ENCODE data around the gene SRSF3. TPM values are rescaled to one million over a fixed set of nuclear protein-coding genes. Genes with fewer than 3 reads are reported as not detected.

The SRSF3 gene
- total RNA-seq, 1 donor from 2014 or later: 404 TPM

DNA sequence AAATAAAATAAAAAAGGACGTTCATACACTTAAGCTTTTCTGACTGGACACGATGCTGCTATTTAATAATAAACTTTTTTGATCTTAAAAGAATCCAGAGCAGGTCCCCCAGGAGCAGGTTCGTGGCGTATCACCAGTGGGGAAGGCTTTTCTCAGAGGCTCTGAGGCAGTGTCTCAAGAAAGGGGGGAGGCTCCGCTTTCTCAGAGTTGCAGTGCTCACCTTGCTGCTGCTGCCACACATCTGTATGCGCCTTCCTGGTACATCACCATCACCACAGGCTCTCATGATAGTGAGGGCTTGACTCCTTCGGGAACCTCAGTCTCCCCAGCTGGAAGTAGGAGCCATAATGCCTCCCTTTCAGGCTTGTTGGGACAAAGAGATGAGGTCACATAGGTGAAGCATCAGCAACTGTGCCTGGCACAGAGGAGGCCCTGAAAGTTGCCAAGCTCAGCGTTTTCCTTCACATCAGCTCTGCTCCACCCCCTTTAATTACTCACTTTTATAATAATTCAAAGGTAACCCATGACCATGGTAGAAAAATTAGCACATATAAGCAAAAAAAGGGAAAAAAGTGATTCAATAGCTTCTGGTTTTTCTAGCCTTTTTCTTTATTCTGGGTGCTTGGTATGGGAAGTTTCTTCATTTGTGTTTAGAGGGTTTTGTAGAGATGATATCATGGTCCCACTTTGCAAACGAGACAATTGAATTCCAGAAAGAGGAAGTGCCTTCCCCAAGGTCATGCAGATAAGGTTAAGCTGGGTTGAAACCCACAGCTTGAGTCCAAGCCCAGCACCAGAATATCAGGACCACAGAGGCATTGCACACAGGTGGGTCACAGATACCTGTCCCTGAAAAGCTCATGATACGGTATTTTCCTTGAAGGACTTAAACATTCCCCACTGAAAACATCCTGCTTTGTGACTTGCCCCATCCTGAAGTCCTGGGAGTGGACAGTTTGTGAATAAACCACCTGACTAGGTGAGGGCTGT is 24.5 kb downstream of the SRSF3 start:
- Mint-ChIP-seq H3K4me1 (peaks cover 2% of the 10 kb centered on the region), H3K4me3 (no peak overlapping the region), H3K36me3 (no peaks in the 10 kb centered on the region), H3K27ac (no peak overlapping the region), H3K9me3 (no peaks in the 10 kb centered on the region), H3K27me3 (ENCODE audit: low read depth) (no peaks in the 10 kb centered on the region)
- DNase-seq (ENCODE audit: low spot score in 2 of 2, unreplicated experiment in 2 of 2): no peak
- TF ChIP-seq, protein P1, sequence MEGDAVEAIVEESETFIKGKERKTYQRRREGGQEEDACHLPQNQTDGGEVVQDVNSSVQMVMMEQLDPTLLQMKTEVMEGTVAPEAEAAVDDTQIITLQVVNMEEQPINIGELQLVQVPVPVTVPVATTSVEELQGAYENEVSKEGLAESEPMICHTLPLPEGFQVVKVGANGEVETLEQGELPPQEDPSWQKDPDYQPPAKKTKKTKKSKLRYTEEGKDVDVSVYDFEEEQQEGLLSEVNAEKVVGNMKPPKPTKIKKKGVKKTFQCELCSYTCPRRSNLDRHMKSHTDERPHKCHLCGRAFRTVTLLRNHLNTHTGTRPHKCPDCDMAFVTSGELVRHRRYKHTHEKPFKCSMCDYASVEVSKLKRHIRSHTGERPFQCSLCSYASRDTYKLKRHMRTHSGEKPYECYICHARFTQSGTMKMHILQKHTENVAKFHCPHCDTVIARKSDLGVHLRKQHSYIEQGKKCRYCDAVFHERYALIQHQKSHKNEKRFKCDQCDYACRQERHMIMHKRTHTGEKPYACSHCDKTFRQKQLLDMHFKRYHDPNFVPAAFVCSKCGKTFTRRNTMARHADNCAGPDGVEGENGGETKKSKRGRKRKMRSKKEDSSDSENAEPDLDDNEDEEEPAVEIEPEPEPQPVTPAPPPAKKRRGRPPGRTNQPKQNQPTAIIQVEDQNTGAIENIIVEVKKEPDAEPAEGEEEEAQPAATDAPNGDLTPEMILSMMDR (IDR thresholded peaks at IDR 0.05; ENCODE audit: unreplicated experiment): no peak

DNA sequence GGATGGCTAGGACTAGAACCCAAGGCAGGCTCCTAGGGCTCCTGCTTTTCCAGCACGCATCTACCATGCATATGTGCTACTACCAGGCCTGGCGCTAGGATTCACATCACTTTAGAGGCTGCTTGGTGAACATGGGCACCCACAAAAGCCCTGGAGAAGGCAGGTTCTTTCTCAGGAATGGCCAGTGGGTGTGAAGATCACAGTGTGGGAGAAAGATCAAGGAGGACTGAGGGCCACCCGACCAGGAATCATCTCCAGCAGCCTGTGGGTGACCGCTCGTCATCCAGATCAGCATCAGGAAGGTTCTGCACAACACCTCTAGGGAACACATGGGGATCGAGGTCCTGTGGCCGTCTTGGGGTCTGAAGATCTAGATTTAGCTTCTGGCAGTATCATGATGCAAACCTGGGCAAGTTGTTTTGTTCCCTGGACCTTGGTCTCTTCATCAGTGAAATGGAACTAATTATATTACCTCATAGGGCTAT is 27.3 kb downstream of the SRSF3 start:
- DNase-seq (ENCODE audit: low spot score in 2 of 2, unreplicated experiment in 2 of 2): no peak
- Mint-ChIP-seq H3K27me3 (ENCODE audit: low read depth) (no peaks in the 10 kb centered on the region), H3K4me1 (peaks cover 3% of the 10 kb centered on the region), H3K9me3 (no peaks in the 10 kb centered on the region), H3K4me3 (no peak overlapping the region), H3K27ac (no peak overlapping the region), H3K36me3 (no peaks in the 10 kb centered on the region)
- TF ChIP-seq, protein P1 (IDR thresholded peaks at IDR 0.05; ENCODE audit: unreplicated experiment): no peak

DNA sequence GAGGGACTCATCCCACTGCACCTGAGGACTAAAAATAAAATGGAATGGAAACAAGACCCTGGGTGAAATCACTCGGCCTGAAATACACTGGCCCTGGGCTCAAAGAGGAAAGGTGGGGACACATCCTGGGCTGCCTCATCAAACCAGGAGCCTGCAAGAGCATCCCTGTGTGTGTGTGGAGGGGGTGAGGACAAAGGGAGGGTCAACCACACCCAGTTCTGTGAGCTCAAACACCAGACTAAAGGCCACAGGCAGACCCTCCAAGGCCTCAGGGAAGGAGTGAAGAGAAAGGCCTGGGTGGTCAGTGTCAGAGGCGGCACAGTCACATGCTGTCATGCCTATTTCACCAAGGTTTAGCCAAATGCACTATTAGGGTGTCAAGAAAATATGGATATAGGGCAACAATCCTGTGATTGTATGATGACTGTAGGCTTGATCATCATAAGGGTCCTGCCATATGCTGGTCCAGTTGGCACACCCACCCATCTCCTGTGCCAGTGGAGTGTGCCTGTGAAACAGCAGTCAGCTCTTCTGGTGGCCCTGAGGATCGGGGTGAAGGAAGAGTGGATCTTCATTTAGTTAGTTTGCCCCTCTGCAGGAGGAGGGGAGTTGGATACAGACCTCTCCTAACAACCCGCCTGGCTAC is 28.9 kb downstream of the SRSF3 start:
- TF ChIP-seq, protein P1 (IDR thresholded peaks at IDR 0.05; ENCODE audit: unreplicated experiment): no peak
- Mint-ChIP-seq H3K27me3 (ENCODE audit: low read depth) (no peaks in the 10 kb centered on the region), H3K27ac (no peak overlapping the region)

DNA sequence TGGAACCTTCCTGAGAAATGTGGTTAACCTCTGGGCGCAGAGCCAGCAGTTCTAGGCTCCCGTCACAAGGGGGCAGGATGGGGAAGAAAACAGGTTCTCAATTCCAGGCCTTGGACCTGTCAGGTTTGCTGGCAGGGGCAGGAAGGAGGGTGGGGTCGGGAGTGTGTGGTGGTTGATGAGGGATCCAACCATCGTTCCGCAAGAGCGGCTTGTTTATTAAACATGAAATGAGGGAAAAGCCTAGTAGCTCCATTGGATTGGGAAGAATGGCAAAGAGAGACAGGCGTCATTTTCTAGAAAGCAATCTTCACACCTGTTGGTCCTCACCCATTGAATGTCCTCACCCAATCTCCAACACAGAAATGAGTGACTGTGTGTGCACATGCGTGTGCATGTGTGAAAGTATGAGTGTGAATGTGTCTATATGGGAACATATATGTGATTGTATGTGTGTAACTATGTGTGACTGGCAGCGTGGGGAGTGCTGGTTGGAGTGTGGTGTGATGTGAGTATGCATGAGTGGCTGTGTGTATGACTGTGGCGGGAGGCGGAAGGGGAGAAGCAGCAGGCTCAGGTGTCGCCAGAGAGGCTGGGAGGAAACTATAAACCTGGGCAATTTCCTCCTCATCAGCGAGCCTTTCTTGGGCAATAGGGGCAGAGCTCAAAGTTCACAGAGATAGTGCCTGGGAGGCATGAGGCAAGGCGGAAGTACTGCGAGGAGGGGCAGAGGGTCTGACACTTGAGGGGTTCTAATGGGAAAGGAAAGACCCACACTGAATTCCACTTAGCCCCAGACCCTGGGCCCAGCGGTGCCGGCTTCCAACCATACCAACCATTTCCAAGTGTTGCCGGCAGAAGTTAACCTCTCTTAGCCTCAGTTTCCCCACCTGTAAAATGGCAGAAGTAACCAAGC is 29.6 kb downstream of the SRSF3 start:
- Mint-ChIP-seq H3K9me3 (no peaks in the 10 kb centered on the region), H3K4me3 (no peak overlapping the region), H3K4me1 (peaks cover 9% of the 10 kb centered on the region), H3K27me3 (ENCODE audit: low read depth) (no peaks in the 10 kb centered on the region), H3K36me3 (no peaks in the 10 kb centered on the region), H3K27ac (no peak overlapping the region)
- DNase-seq (ENCODE audit: low spot score in 2 of 2, unreplicated experiment in 2 of 2): peak; percentile 59 to 86
- TF ChIP-seq, protein P1 (IDR thresholded peaks at IDR 0.05; ENCODE audit: unreplicated experiment): peak; percentile 83

More for the DNA sequence above, 28.9 kb downstream of the SRSF3 start:
- Mint-ChIP-seq H3K4me3 (no peak overlapping the region), H3K9me3 (no peaks in the 10 kb centered on the region), H3K4me1 (peaks cover 9% of the 10 kb centered on the region), H3K36me3 (no peaks in the 10 kb centered on the region)
- no peak for DNase-seq (ENCODE audit: low spot score in 2 of 2, unreplicated experiment in 2 of 2)

Measured in mesothelial cell of epicardium (in vitro differentiated cells).